CD4-positive, alpha-beta memory T cell (primary cell): Measurements from ENCODE around the gene ERCC6L. TPM values are rescaled to one million over a fixed set of nuclear protein-coding genes. Genes with fewer than 3 reads are reported as not detected.
"Not testable (repeated sequence)": the region's sequence is repeated elsewhere in the genome, so short reads cannot be mapped to it uniquely, and the experiment has no call there.

Experiments used
- CTCF ChIA-PET: fragments of 350-600 bp; sonication (Branson Sonifier 250); formaldehyde crosslinking; loops from one replicate; lab custom pipeline; 2021; ENCODE audit warnings: inconsistent platforms; ENCODE audit not compliant: partially characterized antibody; lab: Charles Lee
- POLR2A ChIA-PET: fragments of 350-600 bp; sonication (Branson Sonifier 250); formaldehyde crosslinking; loops from one replicate; lab custom pipeline; 2021; ENCODE audit not compliant: partially characterized antibody; lab: Charles Lee
- DNase-seq, 5 donors: peaks; one replicate each; pipeline versions ENCODE4 v3.0.0 to v3.0.0-alpha.2; 2020 to 2022; ENCODE audit warnings: mixed read lengths in 1 of 5
- H3K27ac ChIP-seq: one replicate; pipeline ENCODE4 v1.7.0; 2013; ENCODE audit warnings: low read depth, low read length
- H3K27me3 ChIP-seq: 2 replicates; pipeline ENCODE4 v1.7.0; 2013; ENCODE audit warnings: mild to moderate bottlenecking, low read length, moderate library complexity; ENCODE audit not compliant: insufficient read depth
- H3K36me3 ChIP-seq: 2 replicates; pipeline ENCODE4 v1.7.0; 2013; ENCODE audit warnings: mild to moderate bottlenecking, low read length, moderate library complexity; ENCODE audit not compliant: insufficient read depth
- H3K4me1 ChIP-seq: 2 replicates; pipeline ENCODE4 v1.7.0; 2013; ENCODE audit warnings: mild to moderate bottlenecking, low read length, moderate library complexity; ENCODE audit not compliant: insufficient read depth
- H3K4me3 ChIP-seq, 2 donors: one replicate each; pipeline ENCODE4 v1.7.0; 2013; ENCODE audit warnings: low read length in 2 of 2, mild to moderate bottlenecking in 1 of 2
- H3K9me3 ChIP-seq, 2 donors: one replicate each; pipeline ENCODE4 v1.7.0; 2013; ENCODE audit warnings: low read length in 2 of 2, control low read depth in 1 of 2; ENCODE audit not compliant: control insufficient read depth in 1 of 2
- H3K27ac Mint-ChIP-seq, 7 donors: one replicate each; pipeline ENCODE4 v1.8.0; 2020 to 2021; ENCODE audit warnings: mixed read lengths in 7 of 7, mild to moderate bottlenecking in 6 of 7, inconsistent platforms in 3 of 7, moderate library complexity in 3 of 7
- H3K27me3 Mint-ChIP-seq, 2 donors: one replicate each; pipeline ENCODE4 v1.8.0; 2020 to 2021; ENCODE audit warnings: mixed read lengths in 2 of 2
- H3K36me3 Mint-ChIP-seq, 2 donors: one replicate each; pipeline ENCODE4 v1.8.0; 2020 to 2021; ENCODE audit warnings: mixed read lengths in 2 of 2, inconsistent platforms in 1 of 2, mild to moderate bottlenecking in 1 of 2
- H3K4me1 Mint-ChIP-seq, 4 donors: one replicate each; pipeline ENCODE4 v1.8.0; 2020 to 2021; ENCODE audit warnings: mixed read lengths in 4 of 4, mild to moderate bottlenecking in 1 of 4
- H3K4me3 Mint-ChIP-seq, 8 donors: one replicate each; pipeline ENCODE4 v1.8.0; 2020 to 2021; ENCODE audit warnings: mixed read lengths in 8 of 8, mild to moderate bottlenecking in 7 of 8, moderate library complexity in 6 of 8, inconsistent platforms in 3 of 8
- H3K9me3 Mint-ChIP-seq, 8 donors: one replicate each; pipeline ENCODE4 v1.8.0; 2020 to 2021; ENCODE audit warnings: mixed read lengths in 8 of 8, mild to moderate bottlenecking in 5 of 8, inconsistent platforms in 3 of 8, moderate library complexity in 1 of 8
- intact Hi-C: fragments of 100-400 bp; cut with micrococcal nuclease; formaldehyde crosslinking; loops from one replicate; pipeline ENCODE4 v1.15.1; 2023
- polyA plus RNA-seq, 2 donors: library from polyadenylated mRNA; unstranded; fragments of 300-500 nt; fragmentation: Illumina TruSeq; gene quantifications; one replicate each; pipeline ENCODE4 v1.2.3, GENCODE V29; 2021
- total RNA-seq, 2 experiments: library from RNA; stranded (reverse); gene quantifications; one replicate each; pipeline ENCODE4 v1.2.3, GENCODE V29; 2021

ERCC6L gene
- total and polyA plus RNA-seq, 4 experiments from 2014 or later = 0.15 to 0.30 (median 0.26) TPM

- Mint-ChIP-seq H3K36me3 (no peaks in the 10 kb centered on the region), H3K4me1 (peaks cover 0 to 7% (median 3%) of the 10 kb centered on the region in 4 donors), H3K4me3 (no peak overlapping the region), H3K27ac (no peak overlapping the region), H3K9me3 (no peaks in the 10 kb centered on the region), H3K27me3 (no peaks in the 10 kb centered on the region)
- POLR2A ChIA-PET = no interaction called here
- no peaks in the 10 kb centered on the region for H3K36me3 ChIP-seq
- no peak overlapping the region for H3K27ac ChIP-seq
- H3K4me1 ChIP-seq = peaks cover 3% of the 10 kb centered on the region
- intact Hi-C loops = loop anchor here (10.0 kb wide), 1 partner anchor 52 kb away; the partner anchor contains the start of gene PIN4
- no peak for DNase-seq
- H3K9me3 ChIP-seq = no peaks in the 10 kb centered on the region
- CTCF ChIA-PET = no interaction called here
- H3K27me3 ChIP-seq = no peaks in the 10 kb centered on the region
- no peak overlapping the region for H3K4me3 ChIP-seq
These were observed 2.0 kb downstream of the ERCC6L start for GRCh38 chrX:72236841-72237240.

GRCh38 chrX:72230290-72230689 lies 8.5 kb downstream of the ERCC6L start:
- no peaks in the 10 kb centered on the region for H3K27me3 ChIP-seq
- peaks cover 0 to 4% (median 0%) of the 10 kb centered on the region in 8 donors for H3K9me3 Mint-ChIP-seq
- intact Hi-C loops = loop anchor here (10.0 kb wide), 1 partner anchor 45 kb away; the partner anchor contains the start of gene PIN4

DNA sequence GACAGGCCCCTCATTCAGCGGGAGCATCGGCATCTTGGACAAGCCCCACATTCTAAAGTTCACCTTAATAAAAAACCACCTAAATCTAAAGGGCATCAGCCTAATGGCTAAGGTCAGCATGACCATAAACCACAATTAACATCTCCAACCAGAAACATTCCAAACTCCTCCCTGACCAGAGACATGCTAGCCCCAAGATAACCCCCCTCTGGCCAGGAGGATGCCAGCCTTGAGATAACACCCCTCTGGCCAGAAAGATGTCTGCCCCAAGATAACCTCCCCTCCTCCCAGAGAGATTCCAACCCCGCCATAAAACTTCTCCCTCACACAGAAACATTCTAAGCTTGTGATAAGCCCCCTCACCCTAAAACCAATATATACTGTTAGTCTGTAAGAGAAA lies 18.5 kb downstream of the ERCC6L start:
- H3K9me3 Mint-ChIP-seq, H3K27me3 ChIP-seq, DNase-seq, POLR2A ChIA-PET, H3K36me3 Mint-ChIP-seq, H3K4me3 ChIP-seq, CTCF ChIA-PET, H3K27ac ChIP-seq, H3K4me1 ChIP-seq, H3K4me3 Mint-ChIP-seq, H3K36me3 ChIP-seq, H3K4me1 Mint-ChIP-seq, H3K27ac Mint-ChIP-seq, intact Hi-C loops, H3K9me3 ChIP-seq, H3K27me3 Mint-ChIP-seq: not testable (repeated sequence)

More at GRCh38 chrX:72230290-72230689, 8.5 kb downstream of the ERCC6L start:
- H3K27ac Mint-ChIP-seq = no peak overlapping the region
- CTCF ChIA-PET = no interaction called here
- H3K4me1 Mint-ChIP-seq = no peaks in the 10 kb centered on the region
- Histone ChIP-seq H3K27ac (no peak overlapping the region), H3K9me3 (no peaks in the 10 kb centered on the region), H3K4me3 (no peak overlapping the region), H3K4me1 (no peaks in the 10 kb centered on the region), H3K36me3 (no peaks in the 10 kb centered on the region)
- H3K27me3 Mint-ChIP-seq = no peaks in the 10 kb centered on the region
- no peaks in the 10 kb centered on the region for H3K36me3 Mint-ChIP-seq
- DNase-seq = no peak
- H3K4me3 Mint-ChIP-seq = no peak overlapping the region
- POLR2A ChIA-PET = no interaction called here

- intact Hi-C loops = no loop called here
- DNase-seq = no peak
- Mint-ChIP-seq H3K4me3 (no peak overlapping the region), H3K27me3 (no peaks in the 10 kb centered on the region), H3K9me3 (no peaks in the 10 kb centered on the region), H3K36me3 (peaks cover 3 to 8% of the 10 kb centered on the region in 2 donors), H3K27ac (no peak overlapping the region), H3K4me1 (no peaks in the 10 kb centered on the region)
- POLR2A ChIA-PET = no interaction called here
- CTCF ChIA-PET = no interaction called here
- Histone ChIP-seq H3K27ac (no peak overlapping the region), H3K27me3 (no peaks in the 10 kb centered on the region), H3K36me3 (no peaks in the 10 kb centered on the region), H3K4me1 (no peaks in the 10 kb centered on the region), H3K9me3 (no peaks in the 10 kb centered on the region), H3K4me3 (no peak overlapping the region)
These were observed 21.9 kb downstream of the ERCC6L start for GRCh38 chrX:72216973-72217372.

DNA sequence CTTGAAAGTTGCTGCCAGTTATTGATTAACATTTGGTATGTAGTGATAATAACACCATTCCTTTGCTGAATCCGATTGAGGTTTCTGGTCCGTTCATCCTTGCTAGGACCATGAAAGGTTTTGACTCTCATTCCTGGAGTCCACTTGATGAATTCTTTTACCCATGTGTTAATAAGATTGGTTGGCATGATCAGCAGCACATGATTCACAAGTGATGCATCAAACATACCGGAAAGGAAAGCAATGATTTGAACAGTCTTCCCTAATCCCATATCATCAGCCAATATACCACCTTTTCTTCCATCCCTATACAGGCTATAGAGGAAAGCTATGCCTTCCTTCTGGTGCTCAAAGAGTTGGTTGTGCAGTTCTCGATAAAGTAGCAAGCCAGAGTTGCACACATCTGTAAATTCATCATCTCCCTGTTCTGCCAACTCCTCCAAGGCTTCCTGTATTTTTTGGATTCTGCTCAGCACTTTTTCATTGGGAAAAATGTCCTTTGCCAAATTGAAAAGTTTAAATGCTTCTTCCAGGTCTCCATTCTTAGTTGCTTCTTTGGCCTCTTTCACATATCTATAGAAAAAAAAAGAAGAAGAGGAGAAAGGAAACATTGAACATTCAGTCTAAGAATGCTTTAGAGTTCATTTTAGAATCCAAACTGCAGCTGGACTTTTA lies 30.6 kb downstream of the ERCC6L start:
- no peak for DNase-seq
- H3K9me3 Mint-ChIP-seq = no peaks in the 10 kb centered on the region
- H3K27me3 ChIP-seq = no peaks in the 10 kb centered on the region
- H3K4me3 ChIP-seq = no peak overlapping the region
- H3K4me1 ChIP-seq = no peaks in the 10 kb centered on the region
- H3K27me3 Mint-ChIP-seq = no peaks in the 10 kb centered on the region
- no peak overlapping the region for H3K27ac Mint-ChIP-seq
- H3K9me3 ChIP-seq = no peaks in the 10 kb centered on the region
- ChIA-PET POLR2A (no interaction called here), CTCF (no interaction called here)
- no peaks in the 10 kb centered on the region for H3K4me1 Mint-ChIP-seq
- no peak overlapping the region for H3K27ac ChIP-seq
- peaks cover 16 to 31% of the 10 kb centered on the region in 2 donors for H3K36me3 Mint-ChIP-seq
- no peak overlapping the region for H3K4me3 Mint-ChIP-seq
- no peaks in the 10 kb centered on the region for H3K36me3 ChIP-seq
- intact Hi-C loops = no loop called here

DNA sequence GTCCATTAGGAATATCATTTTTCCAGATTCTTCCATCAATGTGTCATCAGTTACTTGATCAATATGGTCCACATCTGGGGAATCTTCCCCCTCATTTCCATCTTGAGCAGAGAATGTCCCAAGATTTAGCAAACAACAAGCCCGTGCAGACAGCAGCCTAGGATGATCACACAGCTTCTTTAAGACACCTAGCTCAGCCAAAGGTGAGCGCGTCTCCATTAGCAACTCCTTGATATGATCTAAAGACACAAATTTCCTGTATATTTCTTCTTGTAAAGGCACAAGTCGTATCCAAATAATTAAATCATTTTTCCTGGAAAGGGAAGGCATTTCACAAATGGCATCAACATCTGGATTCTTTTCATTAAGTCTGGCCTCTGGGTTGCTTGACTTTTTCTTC lies 31.5 kb downstream of the ERCC6L start:
- Mint-ChIP-seq H3K36me3 (peaks cover 16 to 27% of the 10 kb centered on the region in 2 donors), H3K27me3 (no peaks in the 10 kb centered on the region), H3K4me3 (no peak overlapping the region), H3K27ac (no peak overlapping the region), H3K9me3 (no peaks in the 10 kb centered on the region), H3K4me1 (no peaks in the 10 kb centered on the region)
- Histone ChIP-seq H3K4me3 (no peak overlapping the region), H3K27me3 (no peaks in the 10 kb centered on the region), H3K4me1 (no peaks in the 10 kb centered on the region), H3K9me3 (no peaks in the 10 kb centered on the region), H3K36me3 (no peaks in the 10 kb centered on the region), H3K27ac (no peak overlapping the region)
- POLR2A ChIA-PET = no interaction called here
- no peak for DNase-seq
- CTCF ChIA-PET = no interaction called here
- intact Hi-C loops = no loop called here

- H3K36me3 ChIP-seq = no peaks in the 10 kb centered on the region
- Mint-ChIP-seq H3K27ac (no peak overlapping the region), H3K4me3 (no peak overlapping the region), H3K4me1 (no peaks in the 10 kb centered on the region), H3K9me3 (no peaks in the 10 kb centered on the region), H3K36me3 (peaks cover 12 to 27% of the 10 kb centered on the region in 2 donors), H3K27me3 (no peaks in the 10 kb centered on the region)
- no peak overlapping the region for H3K4me3 ChIP-seq
- intact Hi-C loops = no loop called here
- ChIA-PET CTCF (no interaction called here), POLR2A (no interaction called here)
- DNase-seq = no peak
- no peaks in the 10 kb centered on the region for H3K9me3 ChIP-seq
- no peak overlapping the region for H3K27ac ChIP-seq
- no peaks in the 10 kb centered on the region for H3K4me1 ChIP-seq
- no peaks in the 10 kb centered on the region for H3K27me3 ChIP-seq
These were observed 33.1 kb downstream of the ERCC6L start for GRCh38 chrX:72205706-72206105.
